ENCODE measurements around the gene PDK2.

Gene PDK2

GRCh38 chr17:50102164-50102991 is 7.2 kb downstream of the PDK2 start:
- DNase-seq, result no peak

GRCh38 chr17:50103252-50103651 is 8.1 kb downstream of the PDK2 start:
- no peak for DNase-seq

DNA sequence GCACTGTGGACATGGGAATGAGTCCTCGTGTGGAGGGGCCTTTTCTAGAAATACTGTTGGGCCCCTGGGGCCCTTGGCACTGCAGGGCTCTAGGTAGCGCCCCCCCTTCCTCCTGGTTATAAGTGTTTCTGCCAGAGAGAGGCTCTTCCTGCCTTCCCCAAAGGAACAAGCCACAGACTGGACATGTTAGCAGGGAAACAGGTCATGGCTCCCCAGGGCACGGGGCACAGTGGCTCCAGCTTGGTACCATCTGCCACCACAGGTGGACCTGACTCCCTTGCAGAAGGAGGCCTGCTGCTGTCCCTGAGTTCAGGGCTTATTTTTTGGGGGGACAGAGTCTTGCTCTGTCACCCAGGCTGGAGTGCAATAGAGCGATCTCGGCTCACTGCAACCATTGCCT is 8.8 kb downstream of the PDK2 start:
- DNase-seq, result no peak

GRCh38 chr17:50105811-50106210 is 10.7 kb downstream of the PDK2 start:
- DNase-seq, result no peak

GRCh38 chr17:50106393-50107131 is 11.4 kb downstream of the PDK2 start:
- no peak for DNase-seq

DNA sequence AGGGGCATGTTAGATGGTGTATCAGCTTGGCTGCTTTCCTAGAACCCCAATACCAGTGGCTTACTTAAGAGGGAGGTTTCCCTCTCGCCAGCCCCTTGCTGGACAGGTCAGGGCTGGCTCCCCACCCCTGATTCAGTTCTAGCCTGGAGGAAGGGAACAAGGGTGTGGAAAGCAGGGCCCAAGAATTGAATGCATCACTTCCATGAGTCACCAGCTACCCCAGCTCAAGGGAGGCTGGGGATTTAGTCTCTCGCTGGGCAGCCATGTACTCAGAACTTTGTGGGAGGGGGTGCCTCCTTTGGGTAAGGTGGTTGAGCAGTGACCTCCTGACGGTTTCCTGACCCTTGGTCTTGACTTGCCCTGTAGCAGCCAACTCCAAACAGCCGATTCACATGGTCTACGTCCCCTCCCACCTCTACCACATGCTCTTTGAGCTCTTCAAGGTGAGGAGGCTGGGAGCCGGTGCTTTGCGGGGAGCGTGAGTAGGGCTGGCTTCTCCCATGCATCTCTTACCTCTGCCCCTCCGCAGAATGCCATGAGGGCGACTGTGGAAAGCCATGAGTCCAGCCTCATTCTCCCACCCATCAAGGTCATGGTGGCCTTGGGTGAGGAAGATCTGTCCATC is 12.8 kb downstream of the PDK2 start:
- DNase-seq, result peak in 1 of 3 donors; percentile 29

DNA sequence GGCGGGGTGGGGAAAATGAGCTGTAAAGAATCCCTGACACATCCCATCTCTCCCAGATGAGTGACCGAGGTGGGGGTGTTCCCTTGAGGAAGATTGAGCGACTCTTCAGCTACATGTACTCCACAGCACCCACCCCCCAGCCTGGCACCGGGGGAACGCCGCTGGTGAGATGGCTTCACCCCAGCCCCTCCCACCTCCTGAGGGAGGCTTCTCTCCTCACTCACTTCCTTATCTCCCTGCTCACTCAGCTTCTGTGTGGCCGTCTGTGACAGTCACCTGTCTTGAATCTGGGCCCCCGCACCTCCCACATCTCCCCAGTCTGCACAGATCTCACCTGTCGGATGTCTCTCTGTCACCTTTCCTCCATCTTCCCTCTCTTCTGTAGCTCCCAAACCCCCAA is 13.4 kb downstream of the PDK2 start:
- no peak for DNase-seq

DNA sequence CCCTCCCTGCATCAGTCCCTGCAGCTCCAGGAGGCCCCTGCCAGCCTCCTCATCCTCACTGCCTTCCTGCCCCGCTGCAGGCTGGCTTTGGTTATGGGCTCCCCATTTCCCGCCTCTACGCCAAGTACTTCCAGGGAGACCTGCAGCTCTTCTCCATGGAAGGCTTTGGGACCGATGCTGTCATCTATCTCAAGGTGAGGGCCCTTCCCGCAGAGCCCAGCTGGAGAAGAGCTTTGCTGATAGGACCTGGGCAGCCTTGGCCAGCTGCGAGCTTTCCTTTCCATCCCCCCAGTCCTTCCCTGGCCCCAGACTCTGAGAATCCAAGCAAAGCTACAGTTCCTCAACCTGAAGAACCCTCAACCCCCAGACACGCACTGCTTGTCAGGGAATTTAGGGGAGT is 14.1 kb downstream of the PDK2 start:
- no peak for DNase-seq

GRCh38 chr17:50109785-50110184 is 14.6 kb downstream of the PDK2 start:
- DNase-seq, result no peak

DNA sequence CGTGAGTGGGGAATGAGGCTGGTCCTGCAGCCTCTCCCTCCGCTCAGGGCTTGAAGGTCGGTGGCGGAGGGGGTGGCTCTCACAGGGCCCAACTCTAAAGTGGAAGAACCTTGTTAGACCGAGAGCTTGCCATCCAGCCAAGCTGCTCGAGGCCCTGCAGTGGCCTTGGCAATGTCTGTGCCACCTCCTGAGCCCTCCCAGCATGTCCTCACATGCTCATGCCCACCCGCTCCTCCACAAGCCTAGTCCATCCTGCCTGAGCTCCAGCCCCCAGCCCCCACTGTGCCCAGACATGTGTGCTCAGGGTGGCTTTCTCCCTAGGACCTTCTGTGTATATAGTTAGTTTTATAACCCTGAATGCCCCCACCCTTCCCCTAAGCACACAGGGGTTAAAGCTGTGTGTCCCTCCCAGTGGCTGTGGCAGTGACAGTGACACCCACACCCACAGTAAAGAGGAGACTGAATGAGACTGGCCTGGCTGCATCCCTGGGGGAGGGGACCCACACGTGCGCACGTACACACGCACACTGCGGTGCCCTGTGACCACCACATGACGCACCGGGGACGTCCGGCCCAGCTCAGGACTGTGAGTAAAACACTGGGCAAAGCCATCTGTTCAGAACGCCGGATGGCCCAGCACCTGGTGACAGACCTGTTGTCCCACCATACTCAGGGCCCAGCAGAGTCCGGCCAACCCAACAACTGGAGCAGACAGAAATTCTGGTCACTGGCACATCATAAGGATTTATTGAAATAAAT is 15.6 kb downstream of the PDK2 start:
- DNase-seq, result no peak

DNA sequence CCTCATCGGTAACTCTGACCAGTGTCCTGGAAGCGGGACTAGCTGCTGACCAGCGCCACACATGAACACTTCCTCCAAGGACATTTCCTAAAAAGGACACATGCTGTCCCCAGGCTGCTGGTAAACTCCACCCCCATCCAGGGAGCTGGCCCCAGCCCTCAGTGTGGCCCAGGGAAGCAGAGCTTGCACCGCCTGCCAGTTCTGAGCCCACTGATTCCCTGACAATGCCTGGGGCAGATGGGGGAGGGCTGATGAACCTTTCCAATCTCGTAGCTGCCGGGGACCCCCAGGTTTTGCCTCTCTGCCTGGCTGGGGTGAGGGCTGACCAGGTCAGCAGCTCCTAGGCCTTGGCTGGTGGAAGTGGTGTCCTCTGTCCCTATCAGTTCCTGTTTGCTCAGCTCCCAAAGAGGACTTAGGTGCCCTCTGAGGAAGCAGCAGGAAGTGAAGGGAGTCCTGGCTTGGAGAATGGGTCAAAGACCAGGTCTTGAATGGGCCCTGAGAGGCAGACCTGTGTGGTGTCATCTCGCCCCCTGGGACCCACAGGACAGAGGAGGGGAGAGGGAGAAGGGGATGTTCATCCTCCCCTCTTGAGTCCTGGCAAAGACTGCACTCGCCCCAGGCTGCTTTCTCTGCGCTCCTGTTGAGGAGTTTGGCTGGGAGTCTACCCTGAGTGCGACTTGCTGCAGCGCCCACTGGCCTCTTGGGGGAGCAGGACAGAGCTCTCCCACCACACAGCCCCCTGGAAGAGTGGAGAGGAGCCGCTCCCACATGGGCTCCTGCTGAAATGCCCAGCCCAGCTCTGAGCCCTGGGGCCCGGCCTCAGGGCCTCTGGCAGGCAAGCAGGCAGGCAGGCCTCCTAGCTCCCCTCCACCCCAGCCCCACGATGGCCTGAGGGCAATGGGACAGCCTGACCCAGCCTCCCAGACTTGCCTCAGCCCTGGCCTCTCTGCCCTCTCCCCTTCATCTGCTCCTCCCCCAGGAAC is 16.8 kb downstream of the PDK2 start:
- no peak for DNase-seq

GRCh38 chr17:50112694-50113093 is 17.5 kb downstream of the PDK2 start:
- no peak for DNase-seq

DNA sequence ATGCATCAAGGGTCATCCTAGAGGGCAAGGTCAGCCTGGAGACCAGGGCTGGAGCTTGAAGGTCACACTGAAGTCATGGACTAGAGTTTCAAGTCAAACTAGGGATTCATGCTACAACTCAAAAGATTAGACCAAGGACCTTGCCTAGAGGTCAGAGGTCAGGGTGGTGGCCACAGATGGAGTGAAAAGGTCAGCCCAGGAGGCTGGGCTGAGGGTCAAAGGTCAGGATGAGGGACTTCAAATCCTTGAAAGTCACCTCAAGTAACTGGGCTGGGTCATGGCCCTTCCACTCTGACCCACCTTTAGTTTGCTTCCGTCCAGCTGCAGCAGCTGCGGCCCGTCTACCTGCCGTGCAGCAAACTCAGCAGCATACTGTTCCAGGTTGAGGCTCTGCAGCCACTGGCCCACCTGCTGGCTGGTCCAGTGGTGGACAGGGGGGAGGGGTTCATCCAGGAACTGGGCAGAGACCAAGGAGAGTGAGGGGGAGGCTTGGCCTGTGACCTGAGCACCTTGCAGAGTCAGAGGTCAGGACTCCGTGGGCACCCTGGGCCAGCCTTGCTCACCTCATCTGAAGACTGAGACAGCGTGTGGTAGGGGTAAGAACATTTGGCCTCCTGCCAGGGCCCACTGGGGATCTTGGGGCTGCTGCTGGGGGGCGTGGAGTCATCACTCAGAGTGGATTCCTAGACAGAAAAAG is 18.6 kb downstream of the PDK2 start:
- DNase-seq, result no peak

- DNase-seq, result no peak
Observed at GRCh38 chr17:50114401-50114800, 19.2 kb downstream of the PDK2 start.

DNA sequence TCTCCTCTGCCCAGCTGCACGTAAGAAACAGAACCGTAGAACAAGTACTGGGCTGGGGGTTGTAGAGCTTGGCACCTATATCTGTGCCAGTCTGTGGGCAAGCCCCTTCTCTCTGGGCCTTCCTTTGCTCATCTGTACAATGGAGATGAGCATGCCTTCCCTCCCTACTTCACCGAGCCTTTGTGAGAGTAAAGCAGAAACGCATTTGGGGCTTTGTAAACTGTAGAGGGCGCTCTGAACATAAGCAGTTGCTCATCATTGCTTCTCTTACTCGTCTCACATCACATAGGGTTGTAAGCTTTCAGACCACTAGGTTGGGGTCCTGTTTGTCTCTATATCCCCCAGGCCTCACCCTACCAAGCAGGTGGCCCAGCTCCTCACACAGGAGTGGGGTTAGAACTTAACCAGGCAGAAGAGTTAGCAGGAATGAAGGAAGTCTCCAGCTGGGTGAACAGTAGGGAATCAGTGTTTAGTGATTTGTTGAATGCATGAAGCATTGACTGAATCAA is 19.8 kb downstream of the PDK2 start:
- peak; percentile 80 to 90 (median 81) for DNase-seq

- no peak for DNase-seq
Observed at GRCh38 chr17:50115756-50116155, 20.6 kb downstream of the PDK2 start.

DNA sequence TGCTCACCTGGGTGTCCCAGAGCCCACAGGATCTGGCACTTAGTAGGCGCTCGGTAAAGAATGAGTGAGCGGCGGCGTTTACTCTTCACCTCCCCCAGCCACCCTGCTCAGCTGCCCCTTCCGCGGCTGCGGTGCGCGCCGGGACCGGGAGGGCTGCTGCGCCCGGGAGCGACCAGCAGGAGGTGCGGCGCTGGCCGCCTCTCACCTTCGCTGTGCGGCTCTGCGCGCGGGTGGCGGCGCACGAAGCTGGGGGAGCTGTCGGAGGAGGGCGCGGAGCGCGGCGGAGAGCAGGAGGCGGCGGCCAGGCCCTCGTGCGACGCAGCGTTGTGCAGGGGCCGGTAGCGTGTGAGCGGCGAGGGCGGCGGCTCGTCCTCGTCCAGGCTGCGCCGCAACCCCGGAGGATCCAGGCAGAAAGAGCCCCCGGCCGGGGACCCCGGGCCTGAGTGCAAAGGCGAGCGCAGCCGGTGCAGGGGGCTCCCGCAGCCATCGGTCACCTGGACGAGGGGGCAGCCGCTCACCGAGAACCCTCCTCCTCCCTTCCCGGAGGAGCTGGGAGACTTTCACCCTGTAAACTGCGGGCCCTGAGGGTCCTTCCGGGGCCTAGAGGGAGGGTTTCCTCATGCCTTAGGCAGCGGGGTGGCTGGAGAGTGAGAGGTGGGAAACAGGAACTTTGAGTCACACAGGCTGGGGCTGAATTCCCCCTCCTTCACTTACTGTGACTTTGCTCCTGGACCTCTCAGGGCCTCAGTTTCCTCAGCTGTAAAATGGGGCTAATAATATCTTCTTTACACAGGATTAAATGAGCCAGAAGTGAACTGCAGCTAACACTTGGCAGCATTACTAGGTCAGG is 22.3 kb downstream of the PDK2 start:
- DNase-seq, result peak; percentile 53 to 74 (median 63)

GRCh38 chr17:50118076-50118827 is 23.1 kb downstream of the PDK2 start:
- no peak for DNase-seq

DNA sequence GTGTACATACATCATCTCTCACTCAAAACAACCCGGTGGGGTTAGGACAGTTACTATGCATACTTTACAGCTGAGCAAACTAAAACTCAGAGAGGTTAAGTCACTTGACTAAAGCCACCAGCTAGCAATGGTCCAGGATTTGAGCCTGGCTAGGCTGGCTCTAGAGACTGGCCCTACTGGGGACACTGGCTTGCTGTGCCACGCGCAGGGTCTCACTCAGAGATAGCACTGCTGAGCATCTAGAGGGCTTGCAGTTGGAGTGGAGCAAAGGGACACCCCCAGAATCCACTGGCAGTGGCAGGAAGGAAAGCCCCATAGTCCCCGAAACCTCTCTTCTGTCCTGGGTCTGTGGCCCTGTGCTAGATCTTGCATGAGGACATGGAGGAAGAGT is 23.7 kb downstream of the PDK2 start:
- no peak for DNase-seq

Measured in suppressor macrophage treated with lipopolysaccharide for 1 hour (primary cell).